ENCODE results near the gene NANOS2. TPM values are rescaled to one million over a fixed set of nuclear protein-coding genes. Genes with fewer than 3 reads are reported as not detected.

Gene NANOS2
- total RNA-seq, 1 experiment from 2014 or later = not detected

- DNase-seq = no peak
- no peaks in the 10 kb centered on the region for H3K27me3 ChIP-seq (replicated peaks; ENCODE audit: control insufficient read depth, insufficient read depth, low read length)
- no peaks in the 10 kb centered on the region for H3K36me3 ChIP-seq (ENCODE audit: control insufficient read depth, insufficient read depth, low read length)
- TF ChIP-seq CTCF (IDR thresholded peaks at IDR 0.05; ENCODE audit: insufficient read depth in 1 of 2, low read depth in 1 of 2, low read length in 1 of 2, severe bottlenecking in 1 of 2, unreplicated experiment in 1 of 2) = no peak
- H3K4me3 Mint-ChIP-seq (ENCODE audit: unreplicated experiment) = peak overlapping the region; percentile 65
- peaks cover 35% of the 10 kb centered on the region for H3K36me3 Mint-ChIP-seq (ENCODE audit: insufficient read depth, unreplicated experiment)
- intact Hi-C loops (cut with micrococcal nuclease; ENCODE audit: unreplicated experiment) = loop anchor here (1.0 to 5.0 kb wide), 3 partner anchors 67 to 133 kb away; no protein-coding TSS in a partner anchor
- no peaks in the 10 kb centered on the region for H3K9me3 ChIP-seq
- no peaks in the 10 kb centered on the region for H3K9me3 Mint-ChIP-seq (ENCODE audit: unreplicated experiment)
- ChIA-PET CTCF (interaction anchor here (2.6 kb wide), 2 partner anchors 20 to 67 kb away, joined by 12 to 20 read pairs; partner anchors contain the start of gene FOXA3), POLR2A (no interaction called here)
- no TSS peak for BruUV-seq (replicated peaks)
- peaks cover 21% of the 10 kb centered on the region for H3K4me1 Mint-ChIP-seq (ENCODE audit: low read depth, unreplicated experiment)
- H3K27me3 Mint-ChIP-seq (ENCODE audit: insufficient read depth, unreplicated experiment) = no peaks in the 10 kb centered on the region
- no peak overlapping the region; the same call in 1 of the 2 replicates for H3K4me3 ChIP-seq (ENCODE audit: low read depth, low read length)
- H3K4me1 ChIP-seq = peaks cover 25% of the 10 kb centered on the region
- peak overlapping the region; percentile 60 for H3K27ac Mint-ChIP-seq (ENCODE audit: unreplicated experiment)
These were observed 30.5 kb downstream of the NANOS2 start for GRCh38 chr19:45883881-45884681.

GRCh38 chr19:45883586-45883880, 31.0 kb downstream of the NANOS2 start:
- no peak for TF ChIP-seq CTCF (IDR thresholded peaks at IDR 0.05; ENCODE audit: insufficient read depth in 1 of 2, low read depth in 1 of 2, low read length in 1 of 2, severe bottlenecking in 1 of 2, unreplicated experiment in 1 of 2)
- peaks cover 35% of the 10 kb centered on the region for H3K36me3 Mint-ChIP-seq (ENCODE audit: insufficient read depth, unreplicated experiment)
- H3K27me3 ChIP-seq (replicated peaks; ENCODE audit: control insufficient read depth, insufficient read depth, low read length) = no peaks in the 10 kb centered on the region
- ChIA-PET CTCF (no interaction called here), POLR2A (no interaction called here)
- no peak overlapping the region for H3K4me3 ChIP-seq (ENCODE audit: low read depth, low read length)
- H3K4me1 Mint-ChIP-seq (ENCODE audit: low read depth, unreplicated experiment) = peaks cover 25% of the 10 kb centered on the region
- no peaks in the 10 kb centered on the region for H3K9me3 ChIP-seq
- no peaks in the 10 kb centered on the region for H3K36me3 ChIP-seq (ENCODE audit: control insufficient read depth, insufficient read depth, low read length)
- H3K4me1 ChIP-seq = peaks cover 27% of the 10 kb centered on the region
- peak overlapping the region; percentile 65 for H3K4me3 Mint-ChIP-seq (ENCODE audit: unreplicated experiment)
- H3K9me3 Mint-ChIP-seq (ENCODE audit: unreplicated experiment) = no peaks in the 10 kb centered on the region
- H3K27ac Mint-ChIP-seq (ENCODE audit: unreplicated experiment) = peak overlapping the region; percentile 60
- H3K27me3 Mint-ChIP-seq (ENCODE audit: insufficient read depth, unreplicated experiment) = no peaks in the 10 kb centered on the region
- DNase-seq = no peak
- no TSS peak for BruUV-seq (replicated peaks)
- intact Hi-C loops (cut with micrococcal nuclease; ENCODE audit: unreplicated experiment) = loop anchor here (1.0 to 5.0 kb wide), 3 partner anchors 66 to 134 kb away; no protein-coding TSS in a partner anchor

GRCh38 chr19:45882652-45883585, 31.7 kb downstream of the NANOS2 start:
- Mint-ChIP-seq H3K27ac (ENCODE audit: unreplicated experiment) (peak overlapping the region; percentile 60), H3K9me3 (ENCODE audit: unreplicated experiment) (no peaks in the 10 kb centered on the region), H3K36me3 (ENCODE audit: insufficient read depth, unreplicated experiment) (peaks cover 35% of the 10 kb centered on the region), H3K4me3 (ENCODE audit: unreplicated experiment) (peak overlapping the region; percentile 65), H3K27me3 (ENCODE audit: insufficient read depth, unreplicated experiment) (no peaks in the 10 kb centered on the region), H3K4me1 (ENCODE audit: low read depth, unreplicated experiment) (peaks cover 31% of the 10 kb centered on the region)
- intact Hi-C loops (cut with micrococcal nuclease; ENCODE audit: unreplicated experiment) = loop anchor here (1.0 to 5.0 kb wide), 5 partner anchors 10 to 134 kb away; partner anchors contain the start of gene SYMPK
- POLR2A ChIA-PET = interaction anchor here (0.6 to 2.4 kb wide), 8 partner anchors 13 to 421 kb away, joined by 3 to 84 read pairs (median 3); partner anchors contain the start of genes CCDC61, FOXA3, MYPOP and SYMPK
- peak; percentile 99 to 100 for TF ChIP-seq CTCF (IDR thresholded peaks at IDR 0.05; ENCODE audit: insufficient read depth in 1 of 2, low read depth in 1 of 2, low read length in 1 of 2, severe bottlenecking in 1 of 2, unreplicated experiment in 1 of 2)
- Histone ChIP-seq H3K27me3 (replicated peaks; ENCODE audit: control insufficient read depth, insufficient read depth, low read length) (no peaks in the 10 kb centered on the region), H3K36me3 (ENCODE audit: control insufficient read depth, insufficient read depth, low read length) (no peaks in the 10 kb centered on the region), H3K9me3 (no peaks in the 10 kb centered on the region), H3K4me3 (ENCODE audit: low read depth, low read length) (peak overlapping the region; percentile 48), H3K4me1 (peaks cover 30% of the 10 kb centered on the region)
- BruUV-seq (replicated peaks) = TSS peak; percentile 72
- CTCF ChIA-PET = interaction anchor here (0.6 to 4.3 kb wide), 14 partner anchors 9 to 1112 kb away, joined by 3 to 86 read pairs (median 3); partner anchors contain the start of genes CCDC61, FOXA3 and SYMPK
- peak; percentile 98 to 99 for DNase-seq
